ENCODE measurements around the gene COLEC12. TPM values are rescaled to one million over a fixed set of nuclear protein-coding genes. Genes with fewer than 3 reads are reported as not detected.

The COLEC12 gene
- total and polyA plus RNA-seq, 10 of the 15 experiments (the other 5 are each of a cell fraction or from before 2014, with no cell fraction given): 0.04 to 0.05 TPM; not detected in 8

DNA sequence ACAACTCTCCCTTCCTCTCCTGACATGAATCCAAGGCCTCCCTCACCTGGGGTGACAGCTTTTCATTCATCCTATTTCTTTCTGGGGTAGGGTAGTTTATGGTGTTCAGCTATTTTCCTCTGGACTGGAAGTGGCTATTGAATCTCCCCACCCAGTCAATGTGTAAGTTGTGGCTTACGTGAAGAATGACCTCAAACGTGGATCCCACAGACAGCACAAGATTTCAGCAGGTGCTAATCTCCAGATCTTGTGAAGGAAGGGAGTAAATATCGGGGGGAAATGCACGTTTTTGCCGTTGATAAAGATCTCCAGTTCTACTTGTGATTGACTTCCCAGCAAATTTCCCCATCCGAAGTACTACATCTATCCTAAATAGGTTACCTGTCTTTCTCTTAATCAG is 161.3 kb downstream of the COLEC12 start:
- FAIRE-seq (no peak), ATAC-seq (no peak), DNase-seq (ENCODE audit: low read depth, low spot score) (no peak)
- Histone ChIP-seq H3K79me2 (ENCODE audit: control insufficient read depth, insufficient read depth, low read length) (no peaks in the 10 kb centered on the region), H3K4me1 (ENCODE audit: control insufficient read depth, insufficient read depth, low read length) (no peaks in the 10 kb centered on the region), H3K4me3 (no peak overlapping the region), H4K20me1 (ENCODE audit: control insufficient read depth, insufficient read depth) (no peaks in the 10 kb centered on the region), H3K27me3 (replicated peaks in 1 of 2; ENCODE audit: control insufficient read depth in 2 of 2, insufficient read depth in 2 of 2, low read length in 1 of 2) (no peaks in the 10 kb centered on the region; a peak in 1 of 4 replicates), H2AFZ (ENCODE audit: control insufficient read depth, low read depth, low read length) (no peak overlapping the region), H3K9ac (ENCODE audit: control insufficient read depth, insufficient read depth, low read length) (no peak overlapping the region), H3K36me3 (ENCODE audit: control insufficient read depth in 2 of 2, insufficient read depth in 2 of 2, low read length in 1 of 2) (no peaks in the 10 kb centered on the region), H3K9me3 (replicated peaks; ENCODE audit: control insufficient read depth, insufficient read depth, low read length) (no peaks in the 10 kb centered on the region), H3K4me2 (ENCODE audit: control insufficient read depth, insufficient read depth) (no peak overlapping the region), H3K27ac (ENCODE audit: control insufficient read depth, insufficient read depth) (no peak overlapping the region)
- in situ Hi-C loops (cut with MboI) (no loop called here), intact Hi-C loops (cut with micrococcal nuclease; ENCODE audit: unreplicated experiment) (no loop called here)
- BruUV-seq (replicated peaks): no TSS peak
- TF ChIP-seq EZH2 (IDR thresholded peaks at IDR 0.05; ENCODE audit: borderline replicate concordance, control insufficient read depth, low read depth, low read length): no peak
- TF ChIP-seq TCF3 (IDR thresholded peaks at IDR 0.05; ENCODE audit: borderline replicate concordance, insufficient read depth, low read depth, low read length): no peak
- TF ChIP-seq, protein P1, sequence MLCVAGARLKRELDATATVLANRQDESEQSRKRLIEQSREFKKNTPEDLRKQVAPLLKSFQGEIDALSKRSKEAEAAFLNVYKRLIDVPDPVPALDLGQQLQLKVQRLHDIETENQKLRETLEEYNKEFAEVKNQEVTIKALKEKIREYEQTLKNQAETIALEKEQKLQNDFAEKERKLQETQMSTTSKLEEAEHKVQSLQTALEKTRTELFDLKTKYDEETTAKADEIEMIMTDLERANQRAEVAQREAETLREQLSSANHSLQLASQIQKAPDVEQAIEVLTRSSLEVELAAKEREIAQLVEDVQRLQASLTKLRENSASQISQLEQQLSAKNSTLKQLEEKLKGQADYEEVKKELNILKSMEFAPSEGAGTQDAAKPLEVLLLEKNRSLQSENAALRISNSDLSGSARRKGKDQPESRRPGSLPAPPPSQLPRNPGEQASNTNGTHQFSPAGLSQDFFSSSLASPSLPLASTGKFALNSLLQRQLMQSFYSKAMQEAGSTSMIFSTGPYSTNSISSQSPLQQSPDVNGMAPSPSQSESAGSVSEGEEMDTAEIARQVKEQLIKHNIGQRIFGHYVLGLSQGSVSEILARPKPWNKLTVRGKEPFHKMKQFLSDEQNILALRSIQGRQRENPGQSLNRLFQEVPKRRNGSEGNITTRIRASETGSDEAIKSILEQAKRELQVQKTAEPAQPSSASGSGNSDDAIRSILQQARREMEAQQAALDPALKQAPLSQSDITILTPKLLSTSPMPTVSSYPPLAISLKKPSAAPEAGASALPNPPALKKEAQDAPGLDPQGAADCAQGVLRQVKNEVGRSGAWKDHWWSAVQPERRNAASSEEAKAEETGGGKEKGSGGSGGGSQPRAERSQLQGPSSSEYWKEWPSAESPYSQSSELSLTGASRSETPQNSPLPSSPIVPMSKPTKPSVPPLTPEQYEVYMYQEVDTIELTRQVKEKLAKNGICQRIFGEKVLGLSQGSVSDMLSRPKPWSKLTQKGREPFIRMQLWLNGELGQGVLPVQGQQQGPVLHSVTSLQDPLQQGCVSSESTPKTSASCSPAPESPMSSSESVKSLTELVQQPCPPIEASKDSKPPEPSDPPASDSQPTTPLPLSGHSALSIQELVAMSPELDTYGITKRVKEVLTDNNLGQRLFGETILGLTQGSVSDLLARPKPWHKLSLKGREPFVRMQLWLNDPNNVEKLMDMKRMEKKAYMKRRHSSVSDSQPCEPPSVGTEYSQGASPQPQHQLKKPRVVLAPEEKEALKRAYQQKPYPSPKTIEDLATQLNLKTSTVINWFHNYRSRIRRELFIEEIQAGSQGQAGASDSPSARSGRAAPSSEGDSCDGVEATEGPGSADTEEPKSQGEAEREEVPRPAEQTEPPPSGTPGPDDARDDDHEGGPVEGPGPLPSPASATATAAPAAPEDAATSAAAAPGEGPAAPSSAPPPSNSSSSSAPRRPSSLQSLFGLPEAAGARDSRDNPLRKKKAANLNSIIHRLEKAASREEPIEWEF (IDR thresholded peaks at IDR 0.05; ENCODE audit: insufficient replicate concordance, low read depth, low read length): no peak
- TF ChIP-seq, protein P2, sequence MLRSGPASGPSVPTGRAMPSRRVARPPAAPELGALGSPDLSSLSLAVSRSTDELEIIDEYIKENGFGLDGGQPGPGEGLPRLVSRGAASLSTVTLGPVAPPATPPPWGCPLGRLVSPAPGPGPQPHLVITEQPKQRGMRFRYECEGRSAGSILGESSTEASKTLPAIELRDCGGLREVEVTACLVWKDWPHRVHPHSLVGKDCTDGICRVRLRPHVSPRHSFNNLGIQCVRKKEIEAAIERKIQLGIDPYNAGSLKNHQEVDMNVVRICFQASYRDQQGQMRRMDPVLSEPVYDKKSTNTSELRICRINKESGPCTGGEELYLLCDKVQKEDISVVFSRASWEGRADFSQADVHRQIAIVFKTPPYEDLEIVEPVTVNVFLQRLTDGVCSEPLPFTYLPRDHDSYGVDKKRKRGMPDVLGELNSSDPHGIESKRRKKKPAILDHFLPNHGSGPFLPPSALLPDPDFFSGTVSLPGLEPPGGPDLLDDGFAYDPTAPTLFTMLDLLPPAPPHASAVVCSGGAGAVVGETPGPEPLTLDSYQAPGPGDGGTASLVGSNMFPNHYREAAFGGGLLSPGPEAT (IDR thresholded peaks at IDR 0.05; ENCODE audit: low read depth): no peak
- no peak for TF ChIP-seq PAX5 (IDR thresholded peaks at IDR 0.05; ENCODE audit: borderline replicate concordance, low read depth, low read length)
- TF ChIP-seq, protein P3, sequence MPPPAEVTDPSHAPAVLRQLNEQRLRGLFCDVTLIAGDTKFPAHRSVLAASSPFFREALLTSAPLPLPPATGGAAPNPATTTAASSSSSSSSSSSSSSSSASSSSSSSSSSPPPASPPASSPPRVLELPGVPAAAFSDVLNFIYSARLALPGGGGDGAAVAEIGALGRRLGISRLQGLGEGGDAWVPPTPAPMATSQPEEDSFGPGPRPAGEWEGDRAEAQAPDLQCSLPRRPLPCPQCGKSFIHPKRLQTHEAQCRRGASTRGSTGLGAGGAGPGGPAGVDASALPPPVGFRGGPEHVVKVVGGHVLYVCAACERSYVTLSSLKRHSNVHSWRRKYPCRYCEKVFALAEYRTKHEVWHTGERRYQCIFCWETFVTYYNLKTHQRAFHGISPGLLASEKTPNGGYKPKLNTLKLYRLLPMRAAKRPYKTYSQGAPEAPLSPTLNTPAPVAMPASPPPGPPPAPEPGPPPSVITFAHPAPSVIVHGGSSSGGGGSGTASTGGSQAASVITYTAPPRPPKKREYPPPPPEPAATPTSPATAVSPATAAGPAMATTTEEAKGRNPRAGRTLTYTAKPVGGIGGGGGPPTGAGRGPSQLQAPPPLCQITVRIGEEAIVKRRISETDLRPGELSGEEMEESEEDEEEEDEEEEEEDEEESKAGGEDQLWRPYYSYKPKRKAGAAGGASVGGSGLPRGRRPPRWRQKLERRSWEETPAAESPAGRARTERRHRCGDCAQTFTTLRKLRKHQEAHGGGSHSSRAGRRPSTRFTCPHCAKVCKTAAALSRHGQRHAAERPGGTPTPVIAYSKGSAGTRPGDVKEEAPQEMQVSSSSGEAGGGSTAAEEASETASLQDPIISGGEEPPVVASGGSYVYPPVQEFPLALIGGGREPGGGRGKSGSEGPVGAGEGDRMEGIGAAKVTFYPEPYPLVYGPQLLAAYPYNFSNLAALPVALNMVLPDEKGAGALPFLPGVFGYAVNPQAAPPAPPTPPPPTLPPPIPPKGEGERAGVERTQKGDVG (CRISPR knock-in tag; IDR thresholded peaks at IDR 0.05): no peak
- RAD21 ChIA-PET (ENCODE audit: unreplicated experiment): no interaction called here
- POLR2A ChIA-PET: no interaction called here
- 24% methylated on average over 6 of the region's 6 CpGs for WGBS (ENCODE audit: insufficient coverage, insufficient replicate concordance, low lambda C conversion rate, missing lambda C conversion rate)
- SMC1A ChIA-PET (ENCODE audit: uncharacterized antibody, unreplicated experiment): no interaction called here
- CTCF ChIA-PET: no interaction called here

All from GM12878 (cell line).